Effector memory CD8-positive, alpha-beta T cell (primary cell): ENCODE results near the gene BMP3.

Experiments used
- ATAC-seq: fragments of 150-1000 bp; cut with Tn5 transposase; replicated peaks from 2 replicates; pipeline ENCODE4 v1.10.0; 2021; ENCODE audit warnings: mild to moderate bottlenecking, moderate library complexity
- DNase-seq, 3 experiments: peaks; one replicate each; pipeline ENCODE4 v3.0.0; 2021
- H3K27ac Mint-ChIP-seq, 2 donors: one replicate each; pipeline ENCODE4 v1.8.0; 2022; ENCODE audit warnings: mild to moderate bottlenecking in 2 of 2, mixed read lengths in 2 of 2, moderate library complexity in 2 of 2
- H3K27me3 Mint-ChIP-seq, 2 donors: one replicate each; pipeline ENCODE4 v1.8.0; 2022; ENCODE audit warnings: mixed read lengths in 2 of 2
- H3K36me3 Mint-ChIP-seq: one replicate; pipeline ENCODE4 v1.8.0; 2022; ENCODE audit warnings: mild to moderate bottlenecking, moderate library complexity, mixed read lengths; ENCODE audit not compliant: insufficient read depth
- H3K4me1 Mint-ChIP-seq, 2 donors: one replicate each; pipeline ENCODE4 v1.8.0; 2022; ENCODE audit warnings: low read depth in 2 of 2, mixed read lengths in 2 of 2
- H3K4me3 Mint-ChIP-seq, 2 donors: one replicate each; pipeline ENCODE4 v1.8.0; 2022; ENCODE audit warnings: mild to moderate bottlenecking in 2 of 2, mixed read lengths in 2 of 2, moderate library complexity in 2 of 2
- H3K9me3 Mint-ChIP-seq, 2 donors: one replicate each; pipeline ENCODE4 v1.8.0; 2022; ENCODE audit warnings: mixed read lengths in 2 of 2

Gene BMP3

DNA sequence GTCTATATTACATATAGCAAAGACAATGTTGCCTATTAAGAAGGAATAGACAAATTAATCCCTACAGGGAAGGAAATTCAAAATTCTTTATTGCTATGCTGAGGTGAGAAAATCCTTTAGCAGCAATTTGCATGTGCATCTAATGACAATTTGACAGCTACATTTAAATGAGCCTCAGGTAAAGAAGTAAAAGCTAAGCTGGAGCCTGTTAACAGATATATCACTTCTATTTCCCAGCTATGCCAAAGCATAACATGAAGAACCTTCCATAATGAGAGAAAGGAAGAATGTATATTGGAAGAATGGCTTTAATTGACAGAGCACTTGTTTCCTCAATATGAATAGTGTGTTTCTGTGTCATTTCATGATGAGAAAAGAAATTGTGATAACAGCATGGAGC is 71.6 kb downstream of the BMP3 start:
- no peak for DNase-seq
- H3K27me3 Mint-ChIP-seq = no peaks in the 10 kb centered on the region
- no peaks in the 10 kb centered on the region for H3K4me1 Mint-ChIP-seq
- no peak overlapping the region for H3K27ac Mint-ChIP-seq
- no peak overlapping the region for H3K4me3 Mint-ChIP-seq
- H3K36me3 Mint-ChIP-seq = no peaks in the 10 kb centered on the region
- no peak for ATAC-seq
- H3K9me3 Mint-ChIP-seq = no peaks in the 10 kb centered on the region

DNA sequence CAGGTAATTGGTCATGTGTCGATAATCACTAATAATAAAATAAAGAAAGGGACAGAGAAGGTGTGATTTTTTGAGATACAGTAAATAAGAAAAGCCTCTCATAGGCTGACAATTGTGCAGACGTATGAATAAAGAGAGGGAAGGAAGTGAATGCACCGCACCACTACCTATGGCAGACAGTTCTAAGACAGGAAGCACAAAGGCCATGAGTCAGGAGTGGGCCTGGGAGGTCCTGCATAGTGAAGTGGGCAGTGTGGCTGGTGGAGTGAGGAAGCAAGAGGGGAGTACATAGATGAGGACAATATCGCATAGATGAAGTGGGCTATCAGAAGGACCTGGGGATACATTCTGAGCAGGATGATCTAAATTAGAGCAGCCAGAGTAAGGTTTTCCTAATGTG is 75.6 kb downstream of the BMP3 start:
- no peak overlapping the region for H3K27ac Mint-ChIP-seq
- H3K36me3 Mint-ChIP-seq = no peaks in the 10 kb centered on the region
- H3K9me3 Mint-ChIP-seq = no peaks in the 10 kb centered on the region
- H3K4me3 Mint-ChIP-seq = no peak overlapping the region
- DNase-seq (no peak), ATAC-seq (no peak)
- no peaks in the 10 kb centered on the region for H3K27me3 Mint-ChIP-seq
- H3K4me1 Mint-ChIP-seq = no peaks in the 10 kb centered on the region
